ENCODE measurements around the gene SCEL. TPM values are rescaled to one million over a fixed set of nuclear protein-coding genes. Genes with fewer than 3 reads are reported as not detected.

SCEL gene
- polyA plus RNA-seq, 2 of the 4 experiments (the other 2 are of a cell fraction): 0.06 to 1.4 TPM

GRCh38 chr13:77623806-77624205, 88.3 kb downstream of the SCEL start:
- no peak for ATAC-seq
- WGBS (ENCODE audit: missing lambda C conversion rate): 5% methylated on average over 3 of the region's 3 CpGs
- ChIA-PET CTCF (no interaction called here), POLR2A (no interaction called here)
- H3K4me3 ChIP-seq: no peak overlapping the region
- TF ChIP-seq EHF (CRISPR knock-in tag; IDR thresholded peaks at IDR 0.05): no peak
- DNase-seq (ENCODE audit: low read depth in 1 of 2, low spot score in 1 of 2): no peak
- no peaks in the 10 kb centered on the region for H3K4me1 ChIP-seq
- H3K27ac ChIP-seq: no peak overlapping the region
- no peak overlapping the region for H3K4me2 ChIP-seq
- H3K9me3 ChIP-seq: no peaks in the 10 kb centered on the region
- no peak for FAIRE-seq

GRCh38 chr13:77628170-77628569, 92.7 kb downstream of the SCEL start:
- ChIA-PET POLR2A (no interaction called here), CTCF (interaction anchor here (0.9 kb wide), 1 partner anchor 36 kb away, joined by 3 read pairs; no protein-coding TSS in a partner anchor)
- TF ChIP-seq FOSB (CRISPR knock-in tag; IDR thresholded peaks at IDR 0.05) (no peak), CEBPB (IDR thresholded peaks at IDR 0.05) (no peak)
- H3K4me1 ChIP-seq: no peaks in the 10 kb centered on the region
- no peak overlapping the region for H3K4me3 ChIP-seq
- ATAC-seq: no peak
- DNase-seq (ENCODE audit: low read depth in 1 of 2, low spot score in 1 of 2): no peak
- H3K4me2 ChIP-seq: no peak overlapping the region
- no peak overlapping the region for H3K27ac ChIP-seq
- no peak for FAIRE-seq
- H3K9me3 ChIP-seq: no peaks in the 10 kb centered on the region

GRCh38 chr13:77637588-77637987, 102.1 kb downstream of the SCEL start:
- no CpG with 5 or more reads among the region's 1 CpG for WGBS (ENCODE audit: missing lambda C conversion rate)
- FAIRE-seq (no peak), DNase-seq (ENCODE audit: low read depth in 1 of 2, low spot score in 1 of 2) (no peak), ATAC-seq (no peak)
- no peak overlapping the region for H3K4me3 ChIP-seq
- no peak overlapping the region for H3K4me2 ChIP-seq
- TF ChIP-seq POLR2A (IDR thresholded peaks at IDR 0.05; ENCODE audit: low read length): no peak
- no peak for TF ChIP-seq PBX3 (IDR thresholded peaks at IDR 0.05)
- no peak for TF ChIP-seq REST (IDR thresholded peaks at IDR 0.05)
- no peak for TF ChIP-seq HES2 (IDR thresholded peaks at IDR 0.05)
- TF ChIP-seq ZSCAN20 (CRISPR knock-in tag; IDR thresholded peaks at IDR 0.05): no peak
- TF ChIP-seq CEBPB (IDR thresholded peaks at IDR 0.05): no peak
- TF ChIP-seq ZFP36 (IDR thresholded peaks at IDR 0.05; ENCODE audit: borderline replicate concordance, partially characterized antibody): no peak
- TF ChIP-seq PHF8 (IDR thresholded peaks at IDR 0.05; ENCODE audit: borderline replicate concordance, low read depth): no peak
- TF ChIP-seq E2F6 (IDR thresholded peaks at IDR 0.05; ENCODE audit: borderline replicate concordance, low read depth): no peak
- no peak for TF ChIP-seq ELK1 (IDR thresholded peaks at IDR 0.05; ENCODE audit: low read depth, low read length)
- TF ChIP-seq CTCF (IDR thresholded peaks at IDR 0.05): no peak
- TF ChIP-seq ATOH8 (CRISPR knock-in tag; IDR thresholded peaks at IDR 0.05; ENCODE audit: low read depth): no peak
- no peak for TF ChIP-seq CHD4 (IDR thresholded peaks at IDR 0.05; ENCODE audit: borderline replicate concordance)
- no peak for TF ChIP-seq ZNF302 (CRISPR knock-in tag; IDR thresholded peaks at IDR 0.05)
- ChIA-PET CTCF (no interaction called here), POLR2A (no interaction called here)
- no peaks in the 10 kb centered on the region for H3K9me3 ChIP-seq
- no peaks in the 10 kb centered on the region for H3K4me1 ChIP-seq
- no peak overlapping the region for H3K27ac ChIP-seq
